ENCODE data around the gene C1orf105. TPM values are rescaled to one million over a fixed set of nuclear protein-coding genes. Genes with fewer than 3 reads are reported as not detected.

C1orf105 gene
- total RNA-seq, 1 donor from 2014 or later: not detected

GRCh38 chr1:172465617-172466016, 45.1 kb downstream of the C1orf105 start:
- no peak for DNase-seq (ENCODE audit: low spot score, unreplicated experiment)
- no peak for TF ChIP-seq CTCF (IDR thresholded peaks at IDR 0.05; ENCODE audit: unreplicated experiment)
- Mint-ChIP-seq H3K36me3 (ENCODE audit: insufficient read depth) (no peaks in the 10 kb centered on the region), H3K4me3 (ENCODE audit: low read depth) (no peak overlapping the region), H3K9me3 (ENCODE audit: low read depth) (no peaks in the 10 kb centered on the region), H3K4me1 (ENCODE audit: low read depth) (peaks cover 12% of the 10 kb centered on the region), H3K27me3 (no peaks in the 10 kb centered on the region), H3K27ac (no peak overlapping the region)

GRCh38 chr1:172466795-172467407, 46.4 kb downstream of the C1orf105 start:
- no peak overlapping the region for H3K27ac Mint-ChIP-seq
- H3K4me3 Mint-ChIP-seq (ENCODE audit: low read depth): no peak overlapping the region
- no peaks in the 10 kb centered on the region for H3K27me3 Mint-ChIP-seq
- no peak for TF ChIP-seq CTCF (IDR thresholded peaks at IDR 0.05; ENCODE audit: unreplicated experiment)
- no peaks in the 10 kb centered on the region for H3K9me3 Mint-ChIP-seq (ENCODE audit: low read depth)
- no peak for DNase-seq (ENCODE audit: low spot score, unreplicated experiment)
- no peaks in the 10 kb centered on the region for H3K36me3 Mint-ChIP-seq (ENCODE audit: insufficient read depth)
- peaks cover 6% of the 10 kb centered on the region for H3K4me1 Mint-ChIP-seq (ENCODE audit: low read depth)

- Mint-ChIP-seq H3K27ac (no peak overlapping the region), H3K9me3 (ENCODE audit: low read depth) (no peaks in the 10 kb centered on the region), H3K36me3 (ENCODE audit: insufficient read depth) (no peaks in the 10 kb centered on the region), H3K4me1 (ENCODE audit: low read depth) (peaks cover 6% of the 10 kb centered on the region), H3K27me3 (no peaks in the 10 kb centered on the region), H3K4me3 (ENCODE audit: low read depth) (no peak overlapping the region)
- TF ChIP-seq CTCF (IDR thresholded peaks at IDR 0.05; ENCODE audit: unreplicated experiment): no peak
- no peak for DNase-seq (ENCODE audit: low spot score, unreplicated experiment)
Observed at GRCh38 chr1:172467446-172467845, 47.0 kb downstream of the C1orf105 start.

GRCh38 chr1:172468296-172468695, 47.8 kb downstream of the C1orf105 start:
- Mint-ChIP-seq H3K27me3 (no peaks in the 10 kb centered on the region), H3K4me1 (ENCODE audit: low read depth) (peaks cover 8% of the 10 kb centered on the region), H3K36me3 (ENCODE audit: insufficient read depth) (no peaks in the 10 kb centered on the region), H3K4me3 (ENCODE audit: low read depth) (no peak overlapping the region), H3K27ac (no peak overlapping the region), H3K9me3 (ENCODE audit: low read depth) (no peaks in the 10 kb centered on the region)
- no peak for DNase-seq (ENCODE audit: low spot score, unreplicated experiment)
- TF ChIP-seq CTCF (IDR thresholded peaks at IDR 0.05; ENCODE audit: unreplicated experiment): no peak

- DNase-seq (ENCODE audit: low spot score, unreplicated experiment): no peak
- Mint-ChIP-seq H3K36me3 (ENCODE audit: insufficient read depth) (no peaks in the 10 kb centered on the region), H3K9me3 (ENCODE audit: low read depth) (no peaks in the 10 kb centered on the region), H3K4me3 (ENCODE audit: low read depth) (no peak overlapping the region), H3K27me3 (no peaks in the 10 kb centered on the region), H3K27ac (no peak overlapping the region), H3K4me1 (ENCODE audit: low read depth) (peaks cover 15% of the 10 kb centered on the region)
- TF ChIP-seq CTCF (IDR thresholded peaks at IDR 0.05; ENCODE audit: unreplicated experiment): no peak
Observed at GRCh38 chr1:172469717-172470116, 49.2 kb downstream of the C1orf105 start.
